IMR-90 (cell line): ENCODE measurements around the gene VLDLR. TPM values are rescaled to one million over a fixed set of nuclear protein-coding genes. Genes with fewer than 3 reads are reported as not detected.

Experiments
- ATAC-seq: fragments of 200-7000 bp; cut with Tn5 transposase; 2 replicates; pipeline ENCODE4 v1.9.1; 2020; ENCODE audit warnings: low read depth, mild to moderate bottlenecking, moderate library complexity
- BruUV-seq: library from RNA; stranded (reverse); fragments of 400-500 nt; replicated peaks from 2 replicates; lab custom pipeline; 2021; lab: Mats Ljungman, UMichigan
- CTCF ChIA-PET: fragments of 300-600 bp; formaldehyde crosslinking; extraction: SDS; loops from one replicate; lab custom pipeline; 2021; ENCODE audit warnings: antibody characterized with exemption; lab: Yijun Ruan, JAX
- POLR2A ChIA-PET: fragments of 300-600 bp; sonication (Branson Sonifier 250); formaldehyde crosslinking; loops from one replicate; lab custom pipeline; 2022; ENCODE audit warnings: antibody characterized with exemption; ENCODE audit not compliant: unreplicated experiment; lab: Charles Lee
- DNase-seq: peaks from one replicate; pipeline ENCODE4 v3.0.0; 2013
- H2AFZ ChIP-seq: replicated peaks from 2 replicates; pipeline ENCODE3; 2013; ENCODE audit warnings: low read length, mild to moderate bottlenecking; ENCODE audit not compliant: poor library complexity
- H2AK5ac ChIP-seq: 2 replicates; pipeline ENCODE4 v1.6.1; 2013; ENCODE audit warnings: low read depth, low read length, inconsistent platforms
- H2AK9ac ChIP-seq: replicated peaks from 2 replicates; pipeline ENCODE3; 2013; ENCODE audit warnings: mild to moderate bottlenecking, low read depth, low read length, moderate library complexity; ENCODE audit not compliant: poor library complexity
- H2BK120ac ChIP-seq: 2 replicates; pipeline ENCODE4 v1.6.1; 2013; ENCODE audit warnings: low read depth, low read length, inconsistent platforms
- H2BK15ac ChIP-seq: 3 replicates; pipeline ENCODE4 v1.6.1; 2013; ENCODE audit warnings: low read depth, low read length, inconsistent platforms
- H2BK20ac ChIP-seq: 2 replicates; pipeline ENCODE4 v1.6.1; 2013; ENCODE audit warnings: low read depth, mild to moderate bottlenecking, inconsistent platforms, low read length, moderate library complexity
- H2BK5ac ChIP-seq: 2 replicates; pipeline ENCODE4 v1.6.1; 2013; ENCODE audit warnings: mild to moderate bottlenecking, low read depth, low read length, inconsistent platforms; ENCODE audit not compliant: poor library complexity, severe bottlenecking
- H3K14ac ChIP-seq: replicated peaks from 2 replicates; pipeline ENCODE4 v1.6.1; 2013; ENCODE audit warnings: low read depth, low read length, inconsistent platforms
- H3K18ac ChIP-seq: 2 replicates; pipeline ENCODE4 v1.6.1; 2013; ENCODE audit warnings: low read depth, low read length, control low read depth
- H3K23ac ChIP-seq: 2 replicates; pipeline ENCODE4 v1.6.1; 2013; ENCODE audit warnings: low read depth, low read length, inconsistent platforms
- H3K27ac ChIP-seq: 2 replicates; pipeline ENCODE4 v1.5.1; 2013; ENCODE audit warnings: mild to moderate bottlenecking, control low read depth, low read length; ENCODE audit not compliant: insufficient read depth
- H3K27me3 ChIP-seq: 2 replicates; pipeline ENCODE4 v1.6.1; 2013; ENCODE audit warnings: low read length; ENCODE audit not compliant: control insufficient read depth, insufficient read depth
- H3K36me3 ChIP-seq: 2 replicates; pipeline ENCODE4 v1.6.1; 2013; ENCODE audit warnings: low read length, mixed read lengths; ENCODE audit not compliant: control insufficient read depth, insufficient read depth
- H3K4ac ChIP-seq: 2 replicates; pipeline ENCODE4 v1.6.1; 2013; ENCODE audit warnings: low read depth, low read length, inconsistent platforms
- H3K4me1 ChIP-seq: 2 replicates; pipeline ENCODE4 v1.6.1; 2013; ENCODE audit warnings: low read length, mixed read lengths; ENCODE audit not compliant: control insufficient read depth, insufficient read depth
- H3K4me2 ChIP-seq: 2 replicates; pipeline ENCODE4 v1.6.1; 2013; ENCODE audit warnings: low read depth, mild to moderate bottlenecking, control low read depth, low read length, moderate library complexity
- H3K4me3 ChIP-seq: 2 replicates; pipeline ENCODE4 v1.5.1; 2013; ENCODE audit warnings: low read depth, mild to moderate bottlenecking, control low read depth, low read length, moderate library complexity; ENCODE audit not compliant: insufficient read depth
- H3K56ac ChIP-seq: 2 replicates; pipeline ENCODE4 v1.6.1; 2013; ENCODE audit warnings: low read length, inconsistent platforms; ENCODE audit not compliant: insufficient read depth; ENCODE audit errors: extremely low read depth
- H3K79me1 ChIP-seq, 2 experiments: 2 replicates each; pipeline ENCODE4 v1.6.1; 2013; ENCODE audit warnings: low read length in 2 of 2, inconsistent platforms in 1 of 2, low read depth in 1 of 2
- H3K9ac ChIP-seq: 2 replicates; pipeline ENCODE4 v1.6.1; 2013; ENCODE audit warnings: low read depth, low read length, control low read depth
- H3K9me1 ChIP-seq: 2 replicates; pipeline ENCODE4 v1.6.1; 2013; ENCODE audit warnings: low read length, inconsistent platforms; ENCODE audit not compliant: insufficient read depth
- H3K9me3 ChIP-seq: 2 replicates; pipeline ENCODE4 v1.6.1; 2013; ENCODE audit warnings: low read length; ENCODE audit not compliant: control insufficient read depth, insufficient read depth
- H4K20me1 ChIP-seq: 2 replicates; pipeline ENCODE4 v1.6.1; 2013; ENCODE audit warnings: low read length, inconsistent platforms; ENCODE audit not compliant: insufficient read depth
- H4K5ac ChIP-seq: 2 replicates; pipeline ENCODE4 v1.6.1; 2013; ENCODE audit warnings: mild to moderate bottlenecking, low read depth, low read length, control low read depth
- H4K8ac ChIP-seq, 2 experiments: 2 replicates each; pipeline ENCODE4 v1.6.1; 2013; ENCODE audit warnings: low read depth in 2 of 2, low read length in 2 of 2, control low read depth in 1 of 2, inconsistent platforms in 1 of 2
- H4K91ac ChIP-seq: 2 replicates; pipeline ENCODE4 v1.6.1; 2013; ENCODE audit warnings: low read depth, low read length, inconsistent platforms; ENCODE audit not compliant: insufficient read depth
- BHLHE40 ChIP-seq: fragments of 150-350 bp; IDR thresholded peaks from 2 replicates; pipeline ENCODE4 v1.6.1; 2016; ENCODE audit warnings: mild to moderate bottlenecking, low read depth, low read length
- CEBPB ChIP-seq: IDR thresholded peaks from 2 replicates; pipeline ENCODE4 v1.6.1; 2012; ENCODE audit warnings: low read depth, low read length, improper control_type of control experiment
- CHD1 ChIP-seq: IDR thresholded peaks from 2 replicates; pipeline ENCODE4 v1.6.1; 2012; ENCODE audit warnings: low read depth, low read length, improper control_type of control experiment
- FOS ChIP-seq: fragments of 150-350 bp; IDR thresholded peaks from 2 replicates; pipeline ENCODE4 v1.6.1; 2016; ENCODE audit warnings: low read depth, low read length
- MAZ ChIP-seq: IDR thresholded peaks from 2 replicates; pipeline ENCODE4 v1.6.1; 2012; ENCODE audit warnings: low read depth, mild to moderate bottlenecking, low read length, improper control_type of control experiment, moderate library complexity, borderline replicate concordance
- MXI1 ChIP-seq: IDR thresholded peaks from 2 replicates; pipeline ENCODE4 v1.6.1; 2012; ENCODE audit warnings: low read depth, mild to moderate bottlenecking, low read length, moderate library complexity, borderline replicate concordance
- NFE2L2 ChIP-seq: fragments of 150-350 bp; IDR thresholded peaks from 2 replicates; pipeline ENCODE4 v1.6.1; 2016; ENCODE audit warnings: low read depth, mild to moderate bottlenecking, low read length
- RAD21 ChIP-seq: IDR thresholded peaks from 2 replicates; pipeline ENCODE4 v1.6.1; 2012; ENCODE audit warnings: low read length, improper control_type of control experiment
- RCOR1 ChIP-seq: IDR thresholded peaks from 2 replicates; pipeline ENCODE4 v1.6.1; 2012; ENCODE audit warnings: mild to moderate bottlenecking, low read length, improper control_type of control experiment; ENCODE audit not compliant: insufficient replicate concordance
- RFX5 ChIP-seq: IDR thresholded peaks from 2 replicates; pipeline ENCODE4 v1.8.0; 2012; ENCODE audit warnings: low read depth, mild to moderate bottlenecking, low read length, moderate library complexity
- SMC3 ChIP-seq: fragments of 150-350 bp; IDR thresholded peaks from 2 replicates; pipeline ENCODE4 v1.6.1; 2016; ENCODE audit warnings: low read depth, mild to moderate bottlenecking, antibody characterized with exemption, low read length, moderate library complexity
- WGBS, 2 experiments: methylation state at CpG; one replicate each; pipeline versions ENCODE4 v1.1.5 to v1.1.7; 2013; ENCODE audit warnings: missing lambda C conversion rate in 2 of 2; ENCODE audit not compliant: insufficient read length in 1 of 2; ENCODE audit errors: extremely low coverage in 2 of 2; 5-methylcytosine and 5-hydroxymethylcytosine counted together
- dilution Hi-C: fragments of 300-500 bp; cut with HindIII; formaldehyde crosslinking; loops from one replicate; pipeline ENCODE4 v1.14.3; 2018; ENCODE audit warnings: low sequenced_read_pairs; ENCODE audit not compliant: unreplicated experiment
- in situ Hi-C: fragments of 300-500 bp; cut with MboI; formaldehyde crosslinking; loops from 3 replicates; pipeline ENCODE4 v1.14.3; 2019; ENCODE audit warnings: low sequenced_read_pairs, inconsistent platforms, mixed read lengths
- intact Hi-C: fragments of 100-400 bp; cut with micrococcal nuclease; formaldehyde crosslinking; loops from 2 replicates; pipeline ENCODE4 v1.10.0; 2022
- polyA plus RNA-seq, 3 experiments: library from polyadenylated mRNA; depleted of rRNA; stranded (reverse); fragments of >200 nt; gene quantifications; 2 replicates each; pipeline ENCODE4 v1.2.3, GENCODE V29; 2012; ENCODE audit warnings: low replicate concordance in 1 of 3
- total RNA-seq: library from RNA; depleted of rRNA; stranded (reverse); fragments of >200 nt; gene quantifications from 2 replicates; pipeline ENCODE4 v1.2.3, GENCODE V29; 2012
- TF ChIP-seq, protein P1 (sequence below): conservative IDR thresholded peaks from 2 replicates; pipeline ENCODE4 v1.5.1; 2012; ENCODE audit warnings: mild to moderate bottlenecking, low read depth, low read length, improper control_type of control experiment

The VLDLR gene
- total and polyA plus RNA-seq, 2 of the 4 experiments (the other 2 are of a cell fraction), result 9.0 to 10.2 TPM

DNA sequence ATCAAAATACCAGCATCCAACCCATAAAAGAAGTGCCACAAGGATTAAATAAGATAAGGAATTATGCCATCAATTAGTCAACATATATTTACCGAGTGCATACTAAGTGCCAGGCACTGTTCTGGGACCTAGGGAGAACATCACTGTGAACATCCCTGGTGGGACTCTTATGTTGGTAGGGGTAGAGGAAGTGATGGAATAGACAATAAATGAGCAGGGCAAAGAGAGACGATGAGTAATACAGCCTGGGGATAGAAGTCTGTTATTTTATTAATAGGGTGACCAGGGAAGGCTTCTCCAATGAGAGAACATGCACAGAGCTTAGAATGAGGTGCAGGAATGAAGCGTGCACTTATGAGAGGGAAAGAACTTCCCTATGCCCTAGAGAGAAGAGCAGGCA, 47.4 kb upstream of the VLDLR start:
- H3K27me3 ChIP-seq, result no peaks in the 10 kb centered on the region; the same call in 1 of the 2 replicates
- ATAC-seq, result no peak
- H2AK9ac ChIP-seq, result no peak overlapping the region
- no peak overlapping the region for H2BK5ac ChIP-seq
- no peaks in the 10 kb centered on the region for H3K79me1 ChIP-seq
- CTCF ChIA-PET, result no interaction called here
- dilution Hi-C loops, result no loop called here
- H4K5ac ChIP-seq, result no peak overlapping the region
- H3K56ac ChIP-seq, result no peak overlapping the region
- H3K4me3 ChIP-seq, result no peak overlapping the region
- BruUV-seq, result no TSS peak
- H4K20me1 ChIP-seq, result no peaks in the 10 kb centered on the region
- no peak overlapping the region for H4K91ac ChIP-seq
- H3K4me1 ChIP-seq, result peaks cover 7% of the 10 kb centered on the region
- no peaks in the 10 kb centered on the region for H3K9me3 ChIP-seq
- H3K9ac ChIP-seq, result no peak overlapping the region
- H3K4me2 ChIP-seq, result no peak overlapping the region
- peaks cover 3% of the 10 kb centered on the region for H3K9me1 ChIP-seq
- H2BK20ac ChIP-seq, result no peak overlapping the region
- intact Hi-C loops, result no loop called here
- no peak overlapping the region for H2BK120ac ChIP-seq
- no peak overlapping the region for H3K4ac ChIP-seq
- POLR2A ChIA-PET, result no interaction called here
- no peak overlapping the region for H3K27ac ChIP-seq
- H2AFZ ChIP-seq, result no peak overlapping the region
- no peak overlapping the region for H4K8ac ChIP-seq
- no peak overlapping the region for H3K14ac ChIP-seq
- in situ Hi-C loops, result no loop called here
- DNase-seq, result no peak
- H2AK5ac ChIP-seq, result no peak overlapping the region
- no peak overlapping the region for H3K23ac ChIP-seq
- TF ChIP-seq NFE2L2, result no peak
- no peak for TF ChIP-seq RCOR1
- TF ChIP-seq, protein P1, sequence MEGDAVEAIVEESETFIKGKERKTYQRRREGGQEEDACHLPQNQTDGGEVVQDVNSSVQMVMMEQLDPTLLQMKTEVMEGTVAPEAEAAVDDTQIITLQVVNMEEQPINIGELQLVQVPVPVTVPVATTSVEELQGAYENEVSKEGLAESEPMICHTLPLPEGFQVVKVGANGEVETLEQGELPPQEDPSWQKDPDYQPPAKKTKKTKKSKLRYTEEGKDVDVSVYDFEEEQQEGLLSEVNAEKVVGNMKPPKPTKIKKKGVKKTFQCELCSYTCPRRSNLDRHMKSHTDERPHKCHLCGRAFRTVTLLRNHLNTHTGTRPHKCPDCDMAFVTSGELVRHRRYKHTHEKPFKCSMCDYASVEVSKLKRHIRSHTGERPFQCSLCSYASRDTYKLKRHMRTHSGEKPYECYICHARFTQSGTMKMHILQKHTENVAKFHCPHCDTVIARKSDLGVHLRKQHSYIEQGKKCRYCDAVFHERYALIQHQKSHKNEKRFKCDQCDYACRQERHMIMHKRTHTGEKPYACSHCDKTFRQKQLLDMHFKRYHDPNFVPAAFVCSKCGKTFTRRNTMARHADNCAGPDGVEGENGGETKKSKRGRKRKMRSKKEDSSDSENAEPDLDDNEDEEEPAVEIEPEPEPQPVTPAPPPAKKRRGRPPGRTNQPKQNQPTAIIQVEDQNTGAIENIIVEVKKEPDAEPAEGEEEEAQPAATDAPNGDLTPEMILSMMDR, result no peak
- TF ChIP-seq RFX5, result no peak
- no peak for TF ChIP-seq CHD1
- no peak for TF ChIP-seq FOS
- TF ChIP-seq SMC3, result no peak
- TF ChIP-seq BHLHE40, result no peak
- no peak for TF ChIP-seq CEBPB
- no peak for TF ChIP-seq MAZ
- no peak for TF ChIP-seq RAD21
- TF ChIP-seq MXI1, result no peak
- H2BK15ac ChIP-seq, result no peak overlapping the region
- no peak overlapping the region for H3K18ac ChIP-seq
- no peaks in the 10 kb centered on the region for H3K36me3 ChIP-seq
- WGBS, 2 experiments, result no CpG with 5 or more reads among the region's 3 CpGs
